GM19372 (cell line): ENCODE measurements around the gene NXN.
"Not testable (repeated sequence)": the region's sequence is repeated elsewhere in the genome, so short reads cannot be mapped to it uniquely, and the experiment has no call there.

ENCODE experiments used
- ATAC-seq: cut with Tn5 transposase; IDR thresholded peaks from one replicate; pipeline ENCODE4 v1.9.1; 2021; ENCODE audit warnings: mild to moderate bottlenecking, low read depth, moderate library complexity; ENCODE audit not compliant: unreplicated experiment

NXN gene

DNA sequence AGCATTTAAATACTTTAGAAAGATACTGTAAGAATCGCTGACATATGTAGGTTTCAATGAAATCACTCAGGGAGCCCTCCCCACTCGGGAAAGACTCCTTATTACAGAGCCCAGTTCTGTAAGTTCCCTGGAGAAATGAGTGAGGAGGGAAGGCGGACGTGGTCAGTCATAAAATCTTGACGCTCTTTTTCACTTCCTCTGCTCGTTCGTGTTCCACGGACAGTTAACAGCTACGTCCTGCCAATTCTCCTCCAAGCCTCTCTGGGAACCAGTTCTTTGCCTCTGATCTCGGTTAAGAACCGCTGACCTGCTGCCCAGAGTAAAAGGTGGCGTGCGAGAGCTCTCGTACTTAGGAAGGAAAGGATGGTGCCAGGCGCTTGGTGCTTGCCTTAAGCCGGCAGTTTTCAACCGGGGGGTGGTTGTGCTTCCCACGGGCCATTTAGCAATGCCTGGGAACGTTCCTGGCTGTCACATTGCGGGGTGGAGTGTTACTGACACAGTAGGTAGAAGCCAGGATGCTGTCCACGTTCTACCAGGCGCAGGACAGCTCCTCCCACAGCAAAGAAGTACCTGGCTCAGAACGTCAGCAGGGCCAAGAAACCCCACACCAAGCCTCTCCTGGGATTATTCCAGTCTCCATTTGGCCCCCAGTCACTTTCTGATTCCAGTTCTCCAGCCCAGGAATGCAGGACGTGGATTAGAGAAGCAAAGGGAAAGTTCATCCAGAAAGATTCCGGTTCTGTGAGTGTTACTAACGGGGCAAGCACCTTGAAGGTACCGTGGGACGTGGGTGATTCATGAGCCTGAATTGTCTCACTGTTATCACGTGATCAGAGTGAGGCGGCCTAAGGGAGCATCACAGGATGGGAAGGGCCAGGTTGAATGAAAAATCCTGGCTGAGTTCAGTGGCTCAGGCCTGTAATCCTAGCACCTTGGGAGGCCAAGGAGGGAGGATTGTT is 109.7 kb downstream of the NXN start:
- no peak for ATAC-seq

DNA sequence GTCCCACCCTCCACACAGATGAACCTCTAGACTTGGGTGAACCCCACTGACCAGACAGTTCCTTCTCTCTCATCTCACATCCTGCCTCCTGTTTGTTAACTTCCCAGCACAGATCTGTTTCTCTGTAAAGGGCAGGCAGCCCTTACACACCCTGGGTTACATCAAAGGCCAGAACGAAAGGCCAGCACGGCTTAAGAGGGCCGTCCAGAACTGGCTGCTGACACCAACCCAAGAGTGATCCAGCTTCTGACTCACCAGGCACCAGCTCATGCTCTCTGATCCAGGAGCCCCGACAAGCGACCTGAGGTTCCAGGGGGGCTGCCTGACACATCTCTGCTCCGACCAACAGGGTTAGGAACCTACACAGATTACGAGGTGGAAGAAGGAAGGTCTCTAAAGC is 110.5 kb downstream of the NXN start:
- ATAC-seq: no peak

DNA sequence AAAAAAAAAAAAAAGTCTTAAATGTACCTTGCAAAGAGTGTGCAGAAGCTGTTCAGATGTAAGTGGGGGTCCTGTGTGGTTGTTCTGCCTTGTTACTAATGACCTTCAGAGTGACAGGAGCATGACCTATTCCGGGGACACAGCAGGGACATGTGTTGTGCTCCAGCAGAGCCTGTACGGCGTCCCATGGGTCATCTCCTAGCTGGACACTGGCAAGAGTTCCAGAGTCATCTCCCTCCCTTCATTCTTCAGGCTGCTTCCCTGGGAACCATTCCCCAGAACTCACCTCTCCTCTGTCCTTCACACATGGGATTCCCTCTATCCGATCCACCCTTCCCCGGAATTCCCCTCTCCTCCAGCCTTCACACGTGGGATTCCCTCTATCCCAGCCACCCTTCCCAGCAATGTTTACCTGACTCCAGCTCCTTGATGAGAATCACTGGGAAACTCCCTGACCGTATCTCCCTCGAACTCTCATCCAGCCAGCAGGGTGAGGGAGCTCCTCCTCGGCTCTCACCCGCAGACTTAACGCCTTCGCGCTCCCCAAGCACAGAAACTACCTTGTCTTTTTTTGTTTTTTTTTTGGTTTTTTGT is 111.6 kb downstream of the NXN start:
- no peak for ATAC-seq

DNA sequence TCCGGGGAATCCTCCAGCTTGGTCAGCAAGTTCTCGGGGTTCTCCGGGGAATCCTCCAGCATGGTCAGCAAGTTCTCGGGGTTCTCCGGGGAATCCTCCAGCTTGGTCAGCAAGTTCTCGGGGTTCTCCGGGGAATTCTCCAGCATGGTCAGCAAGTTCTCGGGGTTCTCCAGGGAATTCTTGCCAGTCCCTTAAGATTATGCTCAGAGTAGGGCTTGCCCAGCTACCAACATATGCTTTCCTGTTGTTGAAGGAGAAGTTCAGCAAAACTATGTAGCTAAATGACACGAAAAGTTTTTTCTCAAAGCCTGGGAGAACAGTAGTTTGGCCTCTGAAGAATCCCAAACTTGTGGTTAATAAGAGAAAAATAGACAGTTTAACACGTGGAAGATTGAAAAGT is 112.3 kb downstream of the NXN start:
- ATAC-seq: not testable (repeated sequence)

DNA sequence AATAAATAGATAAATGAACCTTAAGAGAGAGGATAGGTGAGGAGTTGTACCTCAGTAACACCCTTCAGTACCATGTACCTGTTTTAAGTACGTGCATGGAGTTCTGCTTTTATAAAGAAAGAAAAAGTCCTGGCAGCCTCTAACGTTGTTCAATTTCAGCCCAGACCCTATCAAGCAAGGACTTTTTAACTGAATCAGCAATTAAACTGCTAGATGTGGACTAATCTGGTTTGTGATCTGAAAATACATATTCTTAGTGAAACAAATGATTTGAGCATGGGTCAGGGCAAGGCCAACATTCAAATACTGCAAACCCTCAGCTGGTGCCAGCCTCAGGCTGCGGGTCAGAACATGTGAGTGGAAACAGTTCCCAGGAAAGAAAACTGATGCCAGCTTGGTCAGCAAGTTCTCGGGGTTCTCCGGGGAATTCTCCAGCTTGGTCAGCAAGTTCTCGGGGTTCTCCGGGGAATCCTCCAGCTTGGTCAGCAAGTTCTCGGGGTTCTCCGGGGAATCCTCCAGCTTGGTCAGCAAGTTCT is 112.9 kb downstream of the NXN start:
- no peak for ATAC-seq

DNA sequence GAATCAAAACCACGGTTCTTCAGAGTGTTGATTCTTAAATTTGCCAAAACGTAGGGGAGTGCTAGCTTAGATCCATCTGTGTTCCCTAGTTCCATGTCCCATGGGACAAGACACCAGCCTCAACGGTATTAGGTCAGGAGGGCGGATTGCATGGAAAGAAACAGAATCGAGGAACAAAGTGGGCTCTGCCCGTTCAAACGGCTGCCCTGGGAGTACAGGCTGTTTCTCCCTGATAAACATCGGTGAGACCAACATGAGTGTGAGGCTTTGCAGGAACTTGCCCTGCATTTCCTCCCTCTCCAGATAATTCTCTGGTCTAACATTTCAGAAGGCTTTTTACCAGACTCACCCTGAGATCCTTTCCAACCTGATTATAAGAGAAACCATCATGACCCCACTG is 115.3 kb downstream of the NXN start:
- no peak for ATAC-seq

DNA sequence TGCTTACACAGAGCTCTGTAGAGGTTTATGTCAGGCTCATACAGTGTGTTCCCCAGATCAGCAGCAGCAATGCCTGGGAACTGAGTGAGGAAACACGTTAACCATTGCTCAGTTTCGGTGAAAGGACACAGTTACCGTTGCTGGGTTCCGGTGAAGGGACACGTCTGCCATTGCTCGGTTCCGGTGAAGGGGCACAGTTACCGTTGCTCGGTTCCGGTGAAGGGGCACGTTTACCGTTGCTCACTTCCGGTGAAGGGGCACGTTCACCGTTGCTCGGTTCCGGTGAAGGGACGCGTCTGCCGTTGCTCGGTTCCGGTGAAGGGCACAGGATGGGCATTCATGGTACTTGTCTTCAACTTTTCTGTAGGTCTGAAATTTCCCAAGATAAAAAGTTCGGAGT is 115.7 kb downstream of the NXN start:
- ATAC-seq: no peak

DNA sequence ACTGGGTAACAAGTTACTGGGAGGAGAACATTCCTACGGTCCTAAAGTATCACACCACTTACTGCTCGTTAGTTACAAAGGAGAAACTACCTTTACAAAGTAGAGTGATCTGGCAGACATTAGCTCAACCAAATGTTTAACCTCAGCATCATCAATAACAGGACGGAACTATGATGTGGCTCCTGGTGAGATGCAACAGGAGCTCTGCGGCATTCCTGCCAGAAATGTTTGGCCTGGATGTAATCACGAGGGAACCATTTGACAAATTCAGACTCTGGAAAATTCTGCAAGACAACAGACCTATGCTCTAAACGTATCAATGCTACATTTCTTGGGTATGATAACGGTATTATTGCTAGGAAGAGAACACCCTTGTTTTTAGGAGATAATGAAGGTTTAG is 117.0 kb downstream of the NXN start:
- ATAC-seq: no peak

DNA sequence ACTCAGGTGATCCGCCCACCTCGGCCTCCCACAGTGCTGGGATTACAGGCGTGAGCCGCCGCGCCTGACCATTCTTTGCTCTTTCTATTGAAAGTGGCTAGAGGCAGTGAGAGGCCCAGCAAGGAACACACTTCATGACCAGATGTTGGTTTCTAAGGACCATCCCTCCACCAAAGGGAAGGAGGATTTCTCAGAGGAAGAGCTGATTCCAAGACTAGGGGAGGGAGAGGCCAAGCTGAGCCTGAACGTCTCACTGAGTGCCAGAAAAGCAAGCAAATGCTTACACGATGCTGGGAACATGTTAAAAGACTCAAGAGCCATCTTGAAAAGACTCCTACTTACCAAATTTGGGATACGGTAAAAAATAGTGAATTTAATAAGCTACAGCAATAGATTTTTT is 118.2 kb downstream of the NXN start:
- ATAC-seq: no peak

DNA sequence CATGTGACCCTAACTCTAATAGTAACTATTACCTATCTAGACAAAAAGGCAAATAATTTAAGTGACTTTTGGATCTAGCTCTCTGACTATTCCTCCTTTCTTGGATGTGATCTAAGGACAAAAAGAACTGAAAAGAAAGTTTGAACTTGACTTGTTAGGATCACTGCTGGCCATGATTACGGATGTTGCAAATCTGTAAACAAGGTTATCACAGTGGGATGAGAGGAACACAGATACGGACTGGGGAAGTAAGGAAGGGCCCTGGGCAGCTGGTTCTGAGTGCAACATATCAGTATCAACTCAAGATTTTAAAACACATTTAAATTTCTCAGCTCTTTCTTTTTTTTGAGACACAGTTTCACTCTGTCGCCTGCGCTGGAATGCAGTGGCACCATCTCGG is 118.8 kb downstream of the NXN start:
- ATAC-seq: no peak

DNA sequence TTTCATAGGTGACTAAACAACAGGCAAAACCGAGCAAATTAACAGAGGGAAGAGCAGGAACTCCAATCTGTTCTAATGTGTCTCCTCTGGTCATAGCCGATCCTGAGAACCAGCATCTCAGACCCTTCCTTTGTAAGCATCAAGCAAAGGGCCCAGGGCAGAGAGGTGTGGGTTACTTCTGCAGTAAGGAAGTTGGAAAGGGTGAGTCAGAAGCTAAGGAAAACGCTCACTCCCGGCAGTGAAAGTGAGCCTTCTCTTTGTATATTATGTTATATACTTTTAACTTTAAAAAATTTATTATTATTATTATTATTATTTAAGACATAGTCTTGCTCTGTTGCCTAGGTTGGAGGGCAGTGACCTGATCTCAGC is 119.8 kb downstream of the NXN start:
- no peak for ATAC-seq

DNA sequence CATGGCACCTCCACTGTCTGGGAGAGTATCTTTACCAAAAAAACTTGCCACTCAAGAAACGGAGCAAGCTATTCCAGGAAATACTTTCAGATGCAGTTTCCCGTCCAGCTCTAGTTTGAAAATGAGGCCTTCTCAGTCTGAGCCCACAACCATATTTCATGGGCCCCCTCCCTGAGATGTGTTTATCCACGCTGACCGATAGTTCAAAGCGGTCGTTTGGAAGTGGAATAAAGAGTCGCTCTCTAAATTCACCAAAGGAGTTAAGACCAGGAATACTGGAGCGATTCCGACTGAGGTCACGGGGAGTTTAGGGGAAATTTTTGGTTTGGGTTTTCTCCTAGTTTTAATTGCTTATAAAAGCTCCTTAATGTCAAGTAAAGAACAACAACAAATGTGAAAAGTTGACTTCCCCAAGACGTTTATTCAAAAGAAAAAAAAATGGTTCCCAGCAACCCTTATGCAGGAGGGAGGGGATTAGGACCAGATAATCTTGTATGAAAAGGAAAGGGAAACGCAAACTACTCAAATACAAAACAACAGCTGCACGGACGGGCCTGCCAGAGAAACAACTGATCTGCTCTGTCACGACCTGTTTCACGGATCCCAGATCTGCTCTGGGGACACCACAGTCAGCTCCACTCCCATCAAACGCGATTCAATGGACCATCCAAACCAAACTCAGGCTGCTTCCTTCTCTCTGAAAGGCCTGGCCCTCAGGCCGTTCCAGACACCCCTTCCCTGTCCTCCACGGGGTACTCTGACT is 120.3 kb downstream of the NXN start:
- no peak for ATAC-seq

DNA sequence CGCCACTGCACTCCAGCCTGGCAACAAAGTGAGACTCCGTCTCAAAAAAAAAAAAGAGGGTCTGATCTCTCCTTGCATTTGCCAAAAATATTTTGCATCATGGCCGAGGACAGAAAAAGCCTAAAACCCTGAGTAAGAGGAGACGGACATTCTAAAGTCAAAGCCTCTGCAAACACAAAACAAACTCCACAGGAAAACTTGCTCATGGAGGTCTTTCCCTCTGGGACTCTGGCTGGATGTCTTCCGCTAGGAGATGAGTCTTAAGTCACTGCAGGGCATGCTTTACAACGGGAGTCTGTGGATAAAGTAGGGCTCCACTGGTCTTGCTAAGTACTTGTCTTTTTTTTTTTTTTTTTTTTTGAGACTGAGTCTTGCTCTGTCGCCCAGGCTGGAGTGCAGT is 123.4 kb downstream of the NXN start:
- ATAC-seq: no peak

DNA sequence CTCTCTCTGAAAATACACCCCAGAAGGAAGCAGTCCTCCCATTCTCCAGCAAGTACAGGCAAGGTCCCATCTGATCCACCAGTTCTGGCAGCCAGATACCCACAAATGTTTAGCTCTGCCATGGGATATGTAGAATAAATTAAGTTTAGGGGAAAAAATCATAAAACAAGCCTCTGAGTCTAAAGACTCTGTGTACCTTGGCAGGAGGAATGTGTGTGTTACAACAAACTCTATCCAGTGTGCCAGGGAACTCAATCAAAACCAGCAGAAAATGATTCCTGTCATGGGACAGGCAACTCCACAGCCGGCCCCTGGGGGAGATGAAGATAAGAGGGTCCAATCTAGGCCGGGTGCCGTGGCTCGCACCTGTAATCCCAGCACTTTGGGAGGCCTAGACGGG is 124.0 kb downstream of the NXN start:
- ATAC-seq: no peak

DNA sequence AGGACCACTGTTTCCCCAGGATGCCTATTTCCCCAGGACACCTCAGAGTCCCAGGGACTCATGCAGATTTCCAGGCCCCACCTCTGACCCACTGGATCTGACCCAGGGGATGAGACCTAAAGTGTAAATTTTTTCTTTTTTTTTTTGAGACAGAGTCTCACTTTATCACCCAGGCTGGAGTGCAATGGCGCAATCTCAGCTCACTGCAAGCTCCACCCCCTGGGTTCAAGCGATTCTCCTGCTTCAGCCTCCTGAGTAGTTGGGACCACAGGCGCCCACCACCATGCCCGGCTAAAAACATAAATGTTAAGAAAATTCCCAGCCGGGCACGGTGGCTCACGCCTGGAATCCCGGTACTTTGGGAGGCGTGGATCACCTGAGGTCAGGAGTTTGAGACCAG is 126.7 kb downstream of the NXN start:
- not testable (repeated sequence) for ATAC-seq

DNA sequence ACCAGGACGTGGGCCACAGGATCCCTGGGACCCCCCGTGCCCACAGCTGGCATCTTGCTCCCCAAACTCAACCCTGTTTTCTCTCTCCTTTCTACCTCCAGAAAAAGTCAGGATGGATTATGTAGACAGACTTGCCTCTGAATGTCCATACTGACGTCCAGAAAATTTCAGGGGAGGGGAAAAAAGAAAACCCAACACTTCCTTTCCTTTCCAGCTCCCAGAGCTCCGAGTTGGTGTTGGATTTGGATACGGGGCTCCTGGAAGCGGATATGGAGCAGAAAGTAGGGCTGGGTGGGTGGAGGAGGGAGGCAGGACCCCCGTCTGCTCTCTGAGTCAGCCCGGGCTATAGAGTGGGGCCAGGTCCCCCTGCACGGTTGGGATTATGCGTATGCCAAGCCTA is 127.2 kb downstream of the NXN start:
- no peak for ATAC-seq

DNA sequence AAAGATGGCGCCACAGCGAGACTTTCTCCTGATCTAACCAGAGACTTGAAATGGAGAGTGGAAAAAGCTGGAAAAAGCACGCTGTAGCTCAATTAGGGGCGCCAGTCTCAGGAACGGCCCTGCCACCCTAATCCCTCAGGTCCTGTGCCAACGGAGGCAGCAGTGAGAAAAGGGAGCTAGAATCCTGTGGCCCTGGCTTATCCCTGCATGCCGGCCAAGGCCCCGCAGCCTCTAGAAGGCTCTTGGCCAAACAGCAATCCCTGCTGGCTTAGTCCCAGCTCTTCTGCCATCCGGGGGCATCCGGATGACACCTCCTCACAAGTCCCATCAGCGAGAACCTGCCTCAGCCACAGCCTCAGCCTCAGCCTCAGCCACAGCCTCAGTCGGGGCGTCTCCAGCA is 127.7 kb downstream of the NXN start:
- no peak for ATAC-seq

DNA sequence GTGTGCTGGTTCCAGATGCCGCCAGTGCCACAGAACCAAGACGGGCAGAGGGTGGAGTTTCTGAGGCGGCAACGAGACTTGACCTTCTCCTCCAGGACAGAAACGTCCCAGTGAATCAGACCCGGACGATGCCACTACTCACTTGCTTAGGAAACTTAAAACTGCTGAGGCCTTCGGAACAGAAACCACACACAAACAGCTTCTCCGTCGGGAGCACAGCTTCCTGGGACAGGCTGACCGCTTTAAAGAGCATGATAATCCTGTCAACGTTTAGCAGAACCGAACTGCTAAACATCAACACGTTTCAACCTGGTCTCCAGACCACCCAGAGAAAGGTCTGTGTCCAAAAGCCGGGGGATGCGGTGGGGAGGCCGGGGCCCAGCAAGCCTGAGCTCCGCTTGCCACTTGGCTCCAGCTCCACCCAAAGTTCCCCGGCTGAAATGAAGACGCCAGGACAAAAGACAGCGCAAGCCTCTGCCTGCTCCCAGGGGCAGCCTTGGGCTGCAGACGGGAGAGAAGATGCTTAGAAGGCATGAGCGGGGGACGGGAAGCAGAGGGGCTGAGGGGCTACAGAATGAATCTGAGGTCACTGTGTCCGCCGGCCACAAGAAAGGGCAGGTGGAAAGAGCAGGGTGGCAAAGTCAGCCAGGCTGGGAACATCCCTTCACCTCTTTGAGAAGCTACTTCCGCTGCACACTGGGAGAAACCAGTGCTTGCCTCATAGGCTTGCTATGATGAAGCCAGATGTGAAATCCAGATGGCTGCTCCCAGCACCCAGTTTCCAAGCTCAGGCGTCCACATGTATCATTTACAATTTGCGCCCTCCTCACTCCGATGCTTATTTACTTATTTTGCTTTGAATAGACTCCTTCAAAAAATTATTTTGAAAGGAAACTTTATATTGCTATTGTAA is 128.5 kb downstream of the NXN start:
- ATAC-seq: no peak

DNA sequence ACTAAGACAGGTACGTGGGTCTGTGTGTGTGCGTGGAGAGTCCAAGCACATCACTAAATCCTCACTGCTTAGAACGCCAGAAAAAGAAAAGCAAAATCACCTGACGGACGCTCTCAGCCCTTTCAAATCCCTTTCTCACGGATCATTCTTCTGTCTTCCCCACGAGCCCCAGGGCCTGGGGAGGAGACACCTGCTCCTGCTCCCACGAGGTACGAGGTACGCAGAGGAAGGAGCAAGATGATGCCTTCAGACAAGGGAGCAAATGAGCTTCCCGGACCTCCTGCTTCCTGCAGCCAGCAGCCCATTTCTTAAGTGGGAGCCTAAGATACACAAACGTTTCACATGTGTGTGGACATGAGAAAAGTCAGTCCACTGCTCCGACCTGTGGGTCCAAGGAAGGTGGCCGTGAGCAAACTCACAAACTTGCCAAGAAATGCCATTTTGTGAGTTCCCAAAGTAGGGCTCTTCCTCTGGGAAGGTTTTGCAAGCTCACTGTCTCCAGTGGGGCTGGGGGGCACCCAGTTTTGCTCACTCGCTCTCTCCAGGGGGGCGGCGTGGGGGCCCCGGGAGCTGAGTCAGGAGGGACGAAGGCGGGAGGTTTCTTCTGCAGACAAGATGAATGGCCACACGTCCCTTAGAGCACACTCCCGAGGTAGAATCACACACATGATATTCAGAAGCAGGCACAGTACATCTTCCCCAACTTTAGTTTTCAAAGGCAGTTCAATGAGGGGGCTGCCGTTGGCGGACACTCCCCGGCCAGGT is 129.3 kb downstream of the NXN start:
- ATAC-seq: no peak
